Measurements from ENCODE around the gene PCIF1. TPM values are rescaled to one million over a fixed set of nuclear protein-coding genes. Genes with fewer than 3 reads are reported as not detected.

PCIF1 gene
- total and polyA plus RNA-seq, 4 donors: 9.2 to 12.4 (median 11.5) TPM

- Histone ChIP-seq H3K4me1 (ENCODE audit: control insufficient read depth in 4 of 4, insufficient read depth in 4 of 4, low read length in 3 of 4) (peaks cover 5 to 16% (median 12%) of the 10 kb centered on the region in 4 donors), H3K4me3 (ENCODE audit: low read depth in 1 of 3, low read length in 3 of 3) (no peak overlapping the region), H3K36me3 (ENCODE audit: control insufficient read depth in 4 of 4, insufficient read depth in 3 of 4, low read depth in 1 of 4, low read length in 3 of 4) (peaks cover 18 to 83% (median 42%) of the 10 kb centered on the region in 4 donors), H3K9me3 (ENCODE audit: control insufficient read depth in 4 of 4, low read length in 3 of 4) (no peaks in the 10 kb centered on the region), H3K27me3 (ENCODE audit: control insufficient read depth in 4 of 4, insufficient read depth in 4 of 4, low read length in 3 of 4) (no peaks in the 10 kb centered on the region), H3K27ac (ENCODE audit: low read depth in 1 of 2, low read length in 2 of 2) (peak overlapping the region; percentile 87 to 92), H3K9ac (ENCODE audit: low read depth in 1 of 2, low read length in 2 of 2) (no peak overlapping the region)
- WGBS: 93% methylated on average over 29 of the region's 29 CpGs
- DNase-seq (ENCODE audit: low spot score): no peak
- TF ChIP-seq ATF3 (IDR thresholded peaks at IDR 0.05) (no peak), NR2F2 (IDR thresholded peaks at IDR 0.05) (no peak)
Measured at GRCh38 chr20:45947110-45947866, 12.8 kb downstream of the PCIF1 start.

- Histone ChIP-seq H3K9ac (ENCODE audit: low read depth in 1 of 2, low read length in 2 of 2) (no peak overlapping the region), H3K4me1 (ENCODE audit: control insufficient read depth in 4 of 4, insufficient read depth in 4 of 4, low read length in 3 of 4) (peaks cover 5 to 16% (median 12%) of the 10 kb centered on the region in 4 donors), H3K4me3 (ENCODE audit: low read depth in 1 of 3, low read length in 3 of 3) (no peak overlapping the region), H3K27me3 (ENCODE audit: control insufficient read depth in 4 of 4, insufficient read depth in 4 of 4, low read length in 3 of 4) (no peaks in the 10 kb centered on the region), H3K9me3 (ENCODE audit: control insufficient read depth in 4 of 4, low read length in 3 of 4) (no peaks in the 10 kb centered on the region), H3K27ac (ENCODE audit: low read depth in 1 of 2, low read length in 2 of 2) (no peak overlapping the region), H3K36me3 (ENCODE audit: control insufficient read depth in 4 of 4, insufficient read depth in 3 of 4, low read depth in 1 of 4, low read length in 3 of 4) (peaks cover 23 to 84% (median 43%) of the 10 kb centered on the region in 4 donors)
- no peak for DNase-seq (ENCODE audit: low spot score)
- TF ChIP-seq CTCF (IDR thresholded peaks at IDR 0.05; ENCODE audit: low read depth, low read length, missing input control) (no peak), EGR1 (IDR thresholded peaks at IDR 0.05; ENCODE audit: low read depth in 2 of 2) (no peak), FOXA1 (IDR thresholded peaks at IDR 0.05) (no peak), HNF4A (conservative IDR thresholded peaks at IDR 0.05) (no peak), NR2F2 (IDR thresholded peaks at IDR 0.05) (no peak), RAD21 (IDR thresholded peaks at IDR 0.05) (no peak), YY1 (IDR thresholded peaks at IDR 0.05) (no peak), SP1 (IDR thresholded peaks at IDR 0.05) (no peak), TAF1 (conservative IDR thresholded peaks at IDR 0.05) (no peak), HNF4G (IDR thresholded peaks at IDR 0.05) (no peak), MAX (IDR thresholded peaks at IDR 0.05) (no peak), JUND (IDR thresholded peaks at IDR 0.05) (no peak), REST (IDR thresholded peaks at IDR 0.05) (no peak)
- WGBS: 92% methylated on average over 7 of the region's 7 CpGs
Measured at GRCh38 chr20:45948261-45948733, 13.8 kb downstream of the PCIF1 start.
